Endothelial cell (in vitro differentiated cells): ENCODE results near the gene FOXO6. TPM values are rescaled to one million over a fixed set of nuclear protein-coding genes. Genes with fewer than 3 reads are reported as not detected.

Source experiments
- DNase-seq: peaks from one replicate; pipeline ENCODE4 v3.0.0; 2021; ENCODE audit warnings: low spot score
- H3K27ac Mint-ChIP-seq: one replicate; pipeline ENCODE4 v1.8.0; 2021; ENCODE audit warnings: mixed read lengths, inconsistent platforms; ENCODE audit not compliant: unreplicated experiment
- H3K27me3 Mint-ChIP-seq: one replicate; pipeline ENCODE4 v1.8.0; 2021; ENCODE audit warnings: mild to moderate bottlenecking, moderate library complexity, mixed read lengths, inconsistent platforms; ENCODE audit not compliant: unreplicated experiment
- H3K36me3 Mint-ChIP-seq: one replicate; pipeline ENCODE4 v1.8.0; 2021; ENCODE audit warnings: mild to moderate bottlenecking, low read depth, mixed read lengths, inconsistent platforms; ENCODE audit not compliant: unreplicated experiment
- H3K4me1 Mint-ChIP-seq: one replicate; pipeline ENCODE4 v1.8.0; 2021; ENCODE audit warnings: mild to moderate bottlenecking, mixed read lengths, inconsistent platforms; ENCODE audit not compliant: unreplicated experiment
- H3K4me3 Mint-ChIP-seq: one replicate; pipeline ENCODE4 v1.8.0; 2021; ENCODE audit warnings: mild to moderate bottlenecking, mixed read lengths, inconsistent platforms; ENCODE audit not compliant: unreplicated experiment
- H3K9me3 Mint-ChIP-seq: one replicate; pipeline ENCODE4 v1.8.0; 2021; ENCODE audit warnings: mixed read lengths, inconsistent platforms; ENCODE audit not compliant: unreplicated experiment
- CTCF ChIP-seq: fragments of 200-600 bp; sonication (generic); IDR thresholded peaks from one replicate; pipeline ENCODE4 v1.5.0; 2021; ENCODE audit warnings: antibody characterized with exemption; ENCODE audit not compliant: unreplicated experiment
- long read RNA-seq: library from polyadenylated mRNA; unstranded; transcript quantifications from one replicate; pipeline ENCODE4 v2.0.0, GENCODE V29; 2020; ENCODE audit not compliant: unreplicated experiment
- total RNA-seq: library from RNA; stranded (reverse); fragmentation: NEBNext Ultra II Directional; extraction: Animal tissue kit (Norgen Biotek cat#: 25700); gene quantifications from one replicate; pipeline ENCODE4 v1.2.1, GENCODE V29; 2021; ENCODE audit not compliant: unreplicated experiment

FOXO6 gene
- 0.23 TPM for total RNA-seq
- long read RNA-seq: 0 reads

DNA sequence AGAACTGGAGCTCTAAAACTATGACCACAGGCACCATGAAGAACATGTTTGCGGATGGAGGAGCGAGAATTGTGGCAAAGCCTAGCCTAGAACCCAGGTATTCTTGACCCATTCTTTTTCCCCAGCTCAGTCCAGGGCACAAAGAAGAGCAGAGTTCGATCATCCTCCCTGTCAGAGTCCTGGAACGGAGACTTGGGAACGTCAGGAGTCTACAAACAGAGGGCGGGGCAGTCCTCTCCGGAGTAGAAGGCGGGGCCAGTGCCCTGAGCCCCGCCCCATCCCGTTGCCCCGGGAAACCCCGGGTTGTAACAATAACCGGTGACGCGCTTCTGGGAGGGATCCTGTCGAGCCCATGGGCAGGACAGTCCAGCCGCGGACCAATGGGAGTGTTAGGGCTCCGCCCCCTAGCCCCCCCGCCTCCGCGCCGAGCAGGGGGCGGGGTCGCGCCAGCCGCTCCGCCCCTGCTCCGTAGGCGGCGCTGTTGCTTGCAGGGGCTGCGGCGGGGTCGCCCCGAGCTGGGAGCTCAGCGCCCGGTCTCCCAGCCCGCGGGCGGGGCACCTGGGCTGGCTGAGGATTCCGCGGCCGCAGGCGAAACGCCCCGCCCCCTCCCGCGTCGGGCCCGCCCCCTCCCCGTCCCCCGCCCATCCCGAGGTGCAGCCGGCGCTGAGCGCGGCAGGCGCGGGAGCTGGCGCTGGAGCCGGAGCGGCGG, at the start of gene FOXO6:
TSS of gene FOXO6 (plus strand) at position 649 of the 709 bp plus-strand sequence.
- Mint-ChIP-seq H3K36me3 (no peaks in the 10 kb centered on the region), H3K4me3 (peak within 1 kb of the TSS; percentile 86), H3K9me3 (no peaks in the 10 kb centered on the region), H3K4me1 (peaks cover 9% of the 10 kb centered on the region), H3K27ac (no peak within 1 kb of the TSS), H3K27me3 (peaks cover 29% of the 10 kb centered on the region)
- TF ChIP-seq CTCF: peak; percentile 64
- DNase-seq: peak; percentile 98

DNA sequence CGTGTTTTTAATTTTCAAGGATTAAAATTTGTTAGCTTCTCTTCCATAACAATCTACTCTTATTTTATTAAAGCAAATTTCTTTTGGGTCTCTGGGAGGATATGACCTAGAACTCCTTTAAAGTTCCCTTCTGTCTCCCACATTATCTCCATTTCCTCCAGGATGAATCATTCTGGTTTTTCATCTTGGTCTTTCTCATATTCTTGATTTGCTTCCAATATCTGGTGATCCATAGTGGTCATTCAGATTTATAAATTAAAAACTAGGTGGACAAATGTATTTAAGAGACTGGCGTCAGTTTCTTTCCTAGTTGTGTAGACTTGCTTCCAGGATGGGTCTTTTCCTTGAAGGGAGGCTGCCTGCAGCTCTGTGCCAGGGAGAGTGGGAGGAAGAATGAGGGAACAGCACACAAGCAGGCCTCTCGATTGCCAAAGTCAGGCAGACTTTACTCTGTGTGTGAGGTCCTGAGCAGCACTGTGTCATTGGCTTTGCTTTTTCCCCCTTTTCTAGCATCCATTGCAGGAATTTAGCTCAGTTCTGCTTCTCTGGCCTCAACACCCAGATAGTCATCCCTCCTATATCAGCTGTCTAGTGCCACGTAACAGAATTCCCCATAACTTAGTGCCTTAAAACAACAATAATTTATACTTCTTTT, 48.1 kb upstream of the FOXO6 start:
- TF ChIP-seq CTCF: no peak
- Mint-ChIP-seq H3K9me3 (no peaks in the 10 kb centered on the region), H3K36me3 (no peaks in the 10 kb centered on the region), H3K4me3 (no peak overlapping the region), H3K27ac (no peak overlapping the region), H3K27me3 (no peaks in the 10 kb centered on the region), H3K4me1 (no peaks in the 10 kb centered on the region)
- no peak for DNase-seq

DNA sequence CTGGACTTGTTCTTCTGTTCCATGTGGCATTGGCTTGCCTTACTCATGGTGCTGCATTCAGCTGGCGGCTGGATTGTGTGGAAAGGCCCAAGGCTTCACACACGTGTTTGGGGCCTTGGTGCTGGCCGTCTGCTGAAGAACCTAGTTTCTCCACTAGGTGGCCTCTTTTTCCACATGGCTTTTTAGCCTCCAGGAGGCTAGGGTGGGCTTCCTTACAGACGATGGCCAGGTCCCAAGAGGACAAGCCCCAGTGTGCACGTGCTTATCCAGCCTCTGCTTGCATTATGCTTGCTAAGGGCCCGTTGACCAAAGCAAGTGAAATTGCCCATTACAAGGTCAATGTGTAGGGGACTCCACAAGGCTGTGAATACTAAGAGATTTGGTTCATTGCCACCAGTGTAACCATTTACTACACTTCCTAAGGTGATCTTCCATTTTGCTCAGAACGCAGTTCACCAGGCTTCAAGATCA, 47.5 kb upstream of the FOXO6 start:
- H3K27me3 Mint-ChIP-seq: no peaks in the 10 kb centered on the region
- TF ChIP-seq CTCF: peak; percentile 88
- H3K27ac Mint-ChIP-seq: no peak overlapping the region
- H3K36me3 Mint-ChIP-seq: no peaks in the 10 kb centered on the region
- H3K4me1 Mint-ChIP-seq: no peaks in the 10 kb centered on the region
- peak; percentile 53 for DNase-seq
- H3K4me3 Mint-ChIP-seq: no peak overlapping the region
- H3K9me3 Mint-ChIP-seq: no peaks in the 10 kb centered on the region

GRCh38 chr1:41314376-41315145, 46.7 kb upstream of the FOXO6 start:
- Mint-ChIP-seq H3K4me3 (no peak overlapping the region), H3K27me3 (peaks cover 2% of the 10 kb centered on the region), H3K9me3 (no peaks in the 10 kb centered on the region), H3K27ac (no peak overlapping the region), H3K4me1 (no peaks in the 10 kb centered on the region), H3K36me3 (no peaks in the 10 kb centered on the region)
- DNase-seq: no peak
- TF ChIP-seq CTCF: no peak
